Stomach (tissue), 9 donors: ENCODE measurements around the gene DEPDC5. TPM values are rescaled to one million over a fixed set of nuclear protein-coding genes. Genes with fewer than 3 reads are reported as not detected.
"Not testable (repeated sequence)": the region's sequence is repeated elsewhere in the genome, so short reads cannot be mapped to it uniquely, and the experiment has no call there.

Experiments used
- DNase-seq, 2 donors: peaks; one replicate each; pipeline versions ENCODE4 v3.0.0 to v3.0.0-alpha.2; 2013 to 2019
- H3K27ac ChIP-seq, 5 donors: fragments of 200-600 bp in 4 of 5; sonication (generic) in 4 of 5; one replicate each; pipeline ENCODE4 v1.5.1; 2013 to 2019; ENCODE audit warnings: mild to moderate bottlenecking in 1 of 5, moderate library complexity in 1 of 5
- H3K27me3 ChIP-seq, 3 donors: fragments of 200-600 bp; sonication (generic); one replicate each; pipeline ENCODE4 v1.5.1; 2017 to 2019; ENCODE audit warnings: mixed run types in 1 of 3
- H3K36me3 ChIP-seq, 4 donors: fragments of 200-600 bp; sonication (generic); 1 replicate in 3 of 4; 2 replicates in 1 of 4; pipeline ENCODE4 v1.5.1; 2016 to 2019
- H3K4me1 ChIP-seq, 4 donors: fragments of 200-600 bp; sonication (generic); one replicate each; pipeline ENCODE4 v1.5.1; 2016 to 2019
- H3K4me3 ChIP-seq, 4 donors: fragments of 200-600 bp; sonication (generic) in 3 of 4; one replicate each; pipeline ENCODE4 v1.5.1; 2016 to 2019; ENCODE audit warnings: mild to moderate bottlenecking in 1 of 4
- H3K9me3 ChIP-seq, 4 donors: fragments of 200-600 bp; sonication (generic); one replicate each; pipeline ENCODE4 v1.5.1; 2016 to 2019
- CTCF ChIP-seq, 7 experiments: fragments of 450-650 bp in 4 of 7; fragments of 200-600 bp in 3 of 7; sonication (generic) in 3 of 7; IDR thresholded peaks; one replicate each; pipeline ENCODE4 v1.5.1; 2016 to 2019; ENCODE audit warnings: antibody characterized with exemption in 7 of 7, control low read depth in 2 of 7, mild to moderate bottlenecking in 1 of 7
- EP300 ChIP-seq: sonication (generic); formaldehyde crosslinking; IDR thresholded peaks from one replicate; pipeline ENCODE4 v1.6.1; 2017; ENCODE audit warnings: antibody characterized with exemption
- POLR2A ChIP-seq, 4 donors: fragments of 450-650 bp; IDR thresholded peaks; one replicate each; pipeline ENCODE4 v1.6.1; 2016; ENCODE audit warnings: antibody characterized with exemption in 4 of 4, control low read depth in 2 of 4, mild to moderate bottlenecking in 1 of 4, moderate library complexity in 1 of 4
- POLR2AphosphoS5 ChIP-seq, 3 donors: sonication (generic); formaldehyde crosslinking; IDR thresholded peaks; one replicate each; pipeline ENCODE4 v1.6.1; 2016; ENCODE audit warnings: antibody characterized with exemption in 3 of 3
- WGBS, 5 donors: extraction: QIAGEN DNeasy Blood & Tissue Kit in 3 of 5; methylation state at CpG; one replicate each; pipeline versions ENCODE4 v1.1.5 to v1.1.7; 2013 to 2018; 5-methylcytosine and 5-hydroxymethylcytosine counted together
- intact Hi-C: fragments of 100-400 bp; cut with DNase I; formaldehyde crosslinking; loops from one replicate; pipeline ENCODE4 v1.15.1; 2023; ENCODE audit warnings: low total_unique reads
- polyA plus RNA-seq, 3 donors: library from polyadenylated mRNA; stranded (reverse); fragments of 200-250 nt; gene quantifications; one replicate each; pipeline ENCODE4 v1.2.3, GENCODE V29; 2013
- total RNA-seq, 5 donors: library from RNA; depleted of rRNA; stranded (reverse); fragments of >200 nt; gene quantifications; one replicate each; pipeline versions ENCODE4 v1.1.0 to v1.2.3, GENCODE V29; 2014 to 2016
- donor health status: healthy with polysubstance abuse.
- donor health status: Bipolar disorder and iron deficiency.
- donor health status: healthy.

Gene DEPDC5
- total and polyA plus RNA-seq, 8 donors, result 4.7 to 39.1 (median 20.2) TPM

DNA sequence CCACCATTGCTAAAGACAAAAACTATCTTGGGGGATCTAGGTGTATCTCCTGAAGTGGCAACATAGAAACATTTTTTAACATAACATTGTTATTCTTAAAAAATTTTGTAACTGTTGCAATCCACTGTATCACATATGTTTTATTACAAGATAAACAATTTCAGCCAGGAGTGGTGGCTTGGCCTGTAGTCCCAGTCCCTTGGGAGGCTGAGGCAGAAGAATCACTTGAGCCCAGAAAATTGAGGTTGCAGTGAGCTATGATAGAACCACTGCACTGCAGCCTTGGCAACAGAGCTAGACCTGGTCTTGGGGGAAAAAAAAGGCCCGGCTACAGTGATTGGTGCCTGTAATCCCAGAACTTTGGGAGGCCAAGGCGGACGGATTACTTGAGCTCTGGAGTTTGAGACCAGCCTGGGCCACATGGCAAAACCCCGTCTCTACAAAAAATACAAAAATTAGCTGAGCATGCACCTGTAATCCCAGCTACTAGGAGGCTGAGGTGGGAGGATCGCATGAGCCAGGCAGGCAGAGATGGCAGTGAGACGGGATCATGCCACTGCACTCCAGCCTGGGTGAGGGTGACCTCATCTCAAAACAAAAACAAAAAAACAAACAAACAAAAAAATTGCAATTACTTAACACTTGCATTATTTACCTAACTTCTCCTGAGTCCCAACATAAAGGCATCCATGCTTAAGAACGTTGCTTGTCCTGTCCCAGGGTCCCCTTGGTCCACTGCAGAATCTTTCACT is 1.5 kb upstream of the DEPDC5 start:
- Histone ChIP-seq H3K27me3 (no peaks in the 10 kb centered on the region), H3K36me3 (peaks cover 0 to 3% (median under 1%) of the 10 kb centered on the region in 4 donors), H3K27ac (peak overlapping the region in 4 of 5 donors; percentile 94 to 96 (median 95)), H3K9me3 (no peaks in the 10 kb centered on the region), H3K4me3 (peak overlapping the region in 1 of 4 donors; percentile 76), H3K4me1 (peaks cover 36 to 81% (median 61%) of the 10 kb centered on the region in 4 donors)
- no peak for TF ChIP-seq POLR2AphosphoS5 (IDR thresholded peaks at IDR 0.05)
- no peak for TF ChIP-seq POLR2A (IDR thresholded peaks at IDR 0.05)
- no peak for TF ChIP-seq CTCF (IDR thresholded peaks at IDR 0.05)
- no peak for TF ChIP-seq EP300
- DNase-seq, result peak in 1 of 2 donors; percentile 12
- 81 to 87% (median 84%) methylated on average over 7 of the region's 7 CpGs for WGBS, 5 donors
- intact Hi-C loops, result loop anchor here (10.0 kb wide), 1 partner anchor 87 kb away; the partner anchor contains the start of gene PISD

GRCh38 chr22:31753005-31753633 is 700 bp upstream of the DEPDC5 start:
- WGBS, 5 donors, result 6 to 10% (median 9%) methylated on average over 19 to 20 of the region's 20 CpGs
- peak overlapping the region; percentile 87 to 96 (median 95) for H3K27ac ChIP-seq
- H3K27me3 ChIP-seq, result no peaks in the 10 kb centered on the region
- H3K9me3 ChIP-seq, result no peaks in the 10 kb centered on the region
- peaks cover 0 to 7% (median 3%) of the 10 kb centered on the region in 4 donors for H3K36me3 ChIP-seq
- peaks cover 36 to 74% (median 57%) of the 10 kb centered on the region in 4 donors for H3K4me1 ChIP-seq
- intact Hi-C loops, result loop anchor here (10.0 kb wide), 1 partner anchor 88 kb away; the partner anchor contains the start of gene PISD
- peak overlapping the region; percentile 68 to 88 (median 81) for H3K4me3 ChIP-seq
- peak; percentile 31 to 81 for DNase-seq
- TF ChIP-seq CTCF (IDR thresholded peaks at IDR 0.05) (no peak), EP300 (no peak), POLR2A (IDR thresholded peaks at IDR 0.05) (no peak), POLR2AphosphoS5 (IDR thresholded peaks at IDR 0.05) (no peak)

GRCh38 chr22:31754813-31755212 is 994 bp downstream of the DEPDC5 start:
- Histone ChIP-seq H3K36me3 (peaks cover 0 to 22% (median 20%) of the 10 kb centered on the region in 4 donors), H3K27ac (peak overlapping the region; percentile 44 to 96 (median 95)), H3K9me3 (no peaks in the 10 kb centered on the region), H3K27me3 (no peaks in the 10 kb centered on the region), H3K4me3 (peak overlapping the region; percentile 68 to 88 (median 81)), H3K4me1 (peaks cover 28 to 60% (median 45%) of the 10 kb centered on the region in 4 donors)
- TF ChIP-seq CTCF (IDR thresholded peaks at IDR 0.05) (no peak), EP300 (no peak), POLR2A (IDR thresholded peaks at IDR 0.05) (no peak), POLR2AphosphoS5 (IDR thresholded peaks at IDR 0.05) (no peak)
- DNase-seq, result peak in 1 of 2 donors; percentile 32
- intact Hi-C loops, result loop anchor here (10.0 kb wide), 1 partner anchor 90 kb away; the partner anchor contains the start of gene PISD
- WGBS, 5 donors, result 20 to 29% (median 23%) methylated on average over 6 of the region's 6 CpGs

DNA sequence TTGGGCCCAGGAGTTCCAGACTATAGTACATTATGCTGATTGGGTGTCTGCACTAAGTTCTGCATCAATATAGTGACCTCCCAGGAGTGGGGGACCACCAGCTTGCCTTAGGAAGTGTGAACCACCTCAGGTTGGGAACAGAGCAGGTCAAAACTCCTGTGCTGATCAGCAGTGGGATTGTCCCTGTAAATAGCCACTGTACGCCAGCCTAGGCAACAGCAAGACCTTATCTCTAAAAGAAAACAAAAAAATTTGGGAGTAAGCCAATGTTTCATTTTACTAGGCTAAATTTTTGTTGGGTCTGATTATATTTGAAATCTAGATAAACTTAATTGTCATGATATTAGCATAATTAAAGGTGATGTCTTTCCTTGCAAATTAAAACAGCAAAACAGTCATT is 3.4 kb downstream of the DEPDC5 start:
- TF ChIP-seq EP300, result no peak
- TF ChIP-seq POLR2A (IDR thresholded peaks at IDR 0.05), result no peak
- TF ChIP-seq CTCF (IDR thresholded peaks at IDR 0.05), result no peak
- intact Hi-C loops, result loop anchor here (10.0 kb wide), 1 partner anchor 92 kb away; the partner anchor contains the start of gene PISD
- WGBS, 5 donors, result 30 to 60% (median 56%) methylated on average over 1 of the region's 1 CpG
- no peak for DNase-seq
- no peak overlapping the region for H3K4me3 ChIP-seq
- H3K27me3 ChIP-seq, result no peaks in the 10 kb centered on the region
- H3K9me3 ChIP-seq, result no peaks in the 10 kb centered on the region
- peak overlapping the region in 3 of 5 donors; percentile 34 to 38 (median 36) for H3K27ac ChIP-seq
- H3K36me3 ChIP-seq, result peaks cover 11 to 47% (median 44%) of the 10 kb centered on the region in 4 donors
- peaks cover 20 to 48% (median 35%) of the 10 kb centered on the region in 4 donors for H3K4me1 ChIP-seq

DNA sequence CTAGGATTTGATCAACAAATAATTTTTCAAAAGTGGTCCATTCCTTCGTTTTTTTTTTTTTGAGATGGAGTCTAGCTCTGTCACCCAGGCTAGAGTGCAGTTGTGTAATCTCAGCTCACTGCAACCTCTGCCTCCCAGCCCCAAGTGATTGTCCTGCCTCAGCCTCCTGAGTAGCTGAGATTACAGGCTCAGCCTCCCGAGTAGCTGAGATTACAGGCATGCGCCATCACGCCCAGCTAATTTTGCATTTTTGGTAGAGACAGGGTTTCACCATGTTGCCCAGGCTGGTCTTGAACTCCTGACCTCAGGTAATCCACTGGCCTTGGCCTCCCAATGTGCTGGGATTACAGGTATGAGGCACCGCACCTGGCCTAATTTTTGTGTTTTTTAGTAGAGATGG is 5.0 kb downstream of the DEPDC5 start:
- not testable (repeated sequence) for H3K27me3 ChIP-seq, H3K9me3 ChIP-seq, H3K4me3 ChIP-seq, DNase-seq, H3K27ac ChIP-seq
- intact Hi-C loops, result loop anchor here (10.0 kb wide), 1 partner anchor 94 kb away; the partner anchor contains the start of gene PISD
- peaks cover 15 to 63% (median 60%) of the 10 kb centered on the region in 4 donors for H3K36me3 ChIP-seq
- WGBS, 5 donors, result 87 to 91% (median 90%) methylated on average over 5 of the region's 5 CpGs
- peaks cover 11 to 36% (median 23%) of the 10 kb centered on the region in 4 donors for H3K4me1 ChIP-seq
